GM19438 (cell line): Measurements from ENCODE around the gene CACNA2D3.
"Not testable (repeated sequence)": the region's sequence is repeated elsewhere in the genome, so short reads cannot be mapped to it uniquely, and the experiment has no call there.

Experiments
- ATAC-seq: cut with Tn5 transposase; IDR thresholded peaks from one replicate; pipeline ENCODE4 v1.9.1; 2021; ENCODE audit warnings: low read depth; ENCODE audit not compliant: unreplicated experiment

The CACNA2D3 gene

DNA sequence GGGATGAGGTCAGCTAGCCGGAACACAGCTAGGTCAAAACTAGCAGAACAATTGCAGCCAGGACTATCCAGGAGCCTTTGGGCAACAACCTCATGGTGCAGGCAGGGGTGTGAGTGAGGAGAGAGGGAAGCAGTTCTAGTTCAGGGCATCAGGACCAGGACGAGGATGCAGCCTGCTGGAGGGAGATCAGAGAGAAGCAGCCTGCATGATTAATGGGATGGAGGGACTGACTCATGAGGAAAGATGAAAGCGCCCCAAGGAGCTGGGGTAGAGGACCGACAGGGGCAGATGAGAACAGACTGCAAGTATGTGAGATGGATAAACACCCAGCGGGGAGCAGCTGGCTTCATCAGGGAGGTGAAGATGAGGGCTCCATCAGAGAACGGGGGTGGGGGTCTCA lies 843.4 kb downstream of the CACNA2D3 start:
- no peak for ATAC-seq

GRCh38 chr3:54966979-54967378 lies 844.6 kb downstream of the CACNA2D3 start:
- no peak for ATAC-seq

- ATAC-seq, result no peak
These were observed 845.4 kb downstream of the CACNA2D3 start for GRCh38 chr3:54967731-54968161.

GRCh38 chr3:54968546-54969172 lies 846.3 kb downstream of the CACNA2D3 start:
- ATAC-seq, result no peak

- no peak for ATAC-seq
These were observed 847.3 kb downstream of the CACNA2D3 start for GRCh38 chr3:54969652-54970051.

DNA sequence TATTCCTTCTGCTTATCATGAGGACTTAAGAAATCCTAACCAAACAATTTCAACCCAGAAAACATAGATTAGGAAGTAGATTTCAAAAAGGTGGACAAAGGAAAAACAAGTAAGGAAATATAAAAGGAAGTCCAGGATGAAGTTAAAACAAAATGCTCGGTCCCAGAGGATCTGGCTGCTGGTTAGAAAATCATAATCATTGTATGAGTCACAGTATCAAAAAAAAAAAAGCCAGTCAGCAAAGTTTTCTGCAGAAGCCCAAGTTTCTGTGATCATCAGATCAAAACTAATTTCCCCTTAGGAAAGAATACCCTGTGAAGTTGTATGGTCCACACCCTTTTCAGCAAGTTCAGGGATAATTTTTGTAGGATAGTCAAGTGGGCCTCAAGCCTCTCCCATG lies 848.5 kb downstream of the CACNA2D3 start:
- ATAC-seq, result no peak

- ATAC-seq, result no peak
These were observed 855.1 kb downstream of the CACNA2D3 start for GRCh38 chr3:54977439-54977838.

GRCh38 chr3:54977946-54978345 lies 855.6 kb downstream of the CACNA2D3 start:
- not testable (repeated sequence) for ATAC-seq

DNA sequence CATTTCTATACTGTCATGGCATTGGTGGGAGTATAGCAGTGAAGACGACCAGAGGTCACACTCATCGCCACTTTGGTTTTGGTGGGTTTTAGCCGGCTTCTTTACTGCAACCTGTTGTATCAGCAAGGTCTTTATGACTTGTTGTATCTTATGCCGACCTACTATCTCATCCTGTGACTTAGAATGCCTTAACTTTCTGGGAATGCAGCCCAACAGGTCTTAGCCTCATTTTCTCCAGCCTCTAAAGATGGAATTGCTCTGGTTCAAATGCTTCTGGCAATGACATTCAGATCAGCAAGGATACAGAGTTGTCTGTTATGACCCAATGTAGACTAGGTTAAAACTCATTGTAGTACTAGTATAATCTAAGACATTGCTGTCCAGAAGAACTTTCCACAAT lies 860.5 kb downstream of the CACNA2D3 start:
- no peak for ATAC-seq

DNA sequence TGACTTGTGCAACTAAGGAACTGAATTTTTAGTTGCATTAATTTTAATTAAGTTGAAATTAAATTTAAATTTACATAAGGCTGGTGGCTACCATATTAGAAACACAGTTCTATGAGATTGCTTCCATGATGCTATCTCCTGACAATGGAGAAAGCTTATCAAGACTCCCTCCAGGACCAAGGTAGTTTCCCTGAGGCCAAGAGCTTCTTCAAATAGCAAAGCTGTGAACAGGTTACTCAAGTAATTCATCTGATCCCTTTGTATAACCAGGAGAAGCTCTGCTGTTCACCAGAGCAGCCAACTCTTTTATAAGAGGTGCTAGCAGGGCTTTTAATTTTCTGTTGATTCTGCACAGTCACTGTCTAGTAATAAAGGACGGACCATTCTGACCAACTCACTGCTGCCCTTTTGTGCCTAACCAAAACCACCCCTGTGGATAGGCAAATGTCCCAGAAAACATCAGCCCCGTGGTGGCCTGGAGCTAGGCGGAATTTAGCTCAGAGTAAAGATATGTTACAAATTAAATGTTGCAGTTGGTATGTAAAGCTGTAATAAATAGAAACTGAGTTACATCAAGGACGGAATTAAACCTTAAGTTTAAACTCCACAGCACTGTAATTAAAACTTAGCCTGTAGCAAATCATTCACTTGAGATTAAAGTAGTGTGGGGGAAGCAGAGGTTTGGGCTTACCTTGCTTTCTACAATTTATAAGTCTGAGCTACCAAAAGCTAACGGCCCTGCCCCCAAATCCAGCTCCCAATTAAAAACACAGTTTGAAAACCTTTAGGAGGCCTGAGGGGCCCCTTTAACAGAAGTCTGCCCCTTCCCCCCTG lies 861.1 kb downstream of the CACNA2D3 start:
- no peak for ATAC-seq

GRCh38 chr3:54985856-54986255 lies 863.5 kb downstream of the CACNA2D3 start:
- ATAC-seq, result no peak

DNA sequence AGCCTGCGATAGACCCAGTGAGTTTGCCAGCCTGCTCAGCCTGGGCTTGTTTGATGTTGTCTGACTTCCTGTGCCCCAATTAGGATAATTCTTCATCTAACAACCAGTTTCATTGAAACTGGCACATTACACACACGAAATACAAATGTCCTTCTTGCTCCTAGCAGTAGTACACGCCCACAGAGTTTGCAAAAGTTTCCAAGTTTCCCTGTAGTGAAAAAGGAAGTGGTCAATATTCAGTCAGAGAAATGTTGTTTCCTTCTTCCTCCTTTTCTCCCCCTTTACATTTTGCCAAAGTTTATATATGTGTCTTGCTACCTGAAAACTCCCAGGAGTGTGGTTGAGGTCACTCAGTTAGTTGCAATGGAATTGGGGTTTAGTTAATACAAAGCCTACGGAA lies 863.9 kb downstream of the CACNA2D3 start:
- ATAC-seq, result no peak

- ATAC-seq, result no peak
These were observed 865.4 kb downstream of the CACNA2D3 start for GRCh38 chr3:54987719-54988118.

GRCh38 chr3:54988302-54988837 lies 866.0 kb downstream of the CACNA2D3 start:
- no peak for ATAC-seq

- no peak for ATAC-seq
These were observed 866.7 kb downstream of the CACNA2D3 start for GRCh38 chr3:54988838-54989630.

DNA sequence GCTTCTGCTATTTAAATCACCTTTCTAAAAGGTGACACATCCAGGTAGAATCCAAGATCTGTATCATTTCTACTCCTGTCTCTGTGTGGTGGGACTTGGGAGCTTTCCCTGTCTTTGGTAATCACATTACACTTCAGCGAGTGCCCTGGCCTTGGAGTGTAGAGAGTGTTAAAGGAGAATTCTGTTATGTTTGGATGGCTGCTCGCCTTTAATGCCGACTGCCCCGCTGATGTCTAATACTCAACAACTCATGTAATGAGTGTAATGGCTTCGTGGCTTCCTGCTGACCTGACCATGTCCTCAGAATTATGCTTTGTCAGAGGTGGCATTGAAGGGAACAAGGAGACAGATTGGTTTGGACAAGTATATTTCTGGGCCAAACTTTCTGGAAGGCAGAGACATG lies 871.8 kb downstream of the CACNA2D3 start:
- no peak for ATAC-seq

GRCh38 chr3:54999159-54999558 lies 876.8 kb downstream of the CACNA2D3 start:
- no peak for ATAC-seq

- ATAC-seq, result no peak
These were observed 877.5 kb downstream of the CACNA2D3 start for GRCh38 chr3:54999811-55000210.

- no peak for ATAC-seq
These were observed 878.2 kb downstream of the CACNA2D3 start for GRCh38 chr3:55000546-55000945.

DNA sequence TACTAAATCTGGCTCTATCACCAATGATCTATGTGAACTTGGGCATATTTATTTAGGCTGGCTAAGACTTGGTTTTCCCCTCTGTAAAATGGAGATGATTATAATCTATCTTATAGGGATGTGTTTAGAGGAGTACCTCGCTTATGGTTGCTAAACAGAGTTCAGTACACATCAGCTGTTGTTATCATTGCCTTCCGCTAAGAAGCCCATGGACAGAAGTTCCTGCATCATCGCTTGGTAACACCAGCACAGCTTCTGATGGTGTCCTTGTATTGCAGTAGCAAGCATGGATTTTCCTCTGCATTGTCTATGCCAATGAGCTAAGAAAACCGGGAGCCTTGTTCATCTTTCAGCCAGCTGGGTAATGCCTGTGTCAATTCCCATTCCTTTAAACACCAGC lies 878.6 kb downstream of the CACNA2D3 start:
- no peak for ATAC-seq

DNA sequence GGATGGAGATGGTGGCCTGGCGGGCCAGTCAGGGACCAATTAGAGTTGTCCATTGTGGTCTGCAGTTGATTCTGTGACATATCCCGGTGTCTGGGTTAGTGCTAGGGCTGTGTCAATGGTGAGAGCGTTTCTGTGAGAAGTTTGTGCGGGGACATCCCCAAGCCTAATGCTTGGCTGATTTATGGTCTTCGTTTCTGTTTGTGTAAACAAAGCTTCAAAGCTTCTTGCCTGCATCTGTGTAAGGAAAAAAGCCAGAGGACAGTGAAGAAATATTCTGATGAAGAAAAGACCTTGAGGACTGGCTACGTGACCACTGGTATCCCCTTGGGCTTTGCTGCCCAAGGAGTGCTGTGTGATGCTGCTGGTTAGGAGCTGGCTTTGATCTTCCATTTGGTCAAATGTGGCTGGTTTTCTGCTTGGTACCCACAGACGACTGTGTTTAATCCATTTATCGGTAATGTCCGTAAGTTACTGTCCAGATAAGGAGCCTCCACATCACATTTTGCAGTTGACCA lies 880.1 kb downstream of the CACNA2D3 start:
- ATAC-seq, result no peak
